Stimulated activated CD8-positive, alpha-beta memory T cell treated with anti-CD3 and anti-CD28 coated beads, Interleukin-12 subunit alpha, Interleukin-12 subunit beta, amount 100 ng/mL, for 4 hours (primary cell): ENCODE results near the gene CD164.
"Not testable (repeated sequence)": the region's sequence is repeated elsewhere in the genome, so short reads cannot be mapped to it uniquely, and the experiment has no call there.

Source experiments
- DNase-seq: peaks from one replicate; pipeline ENCODE4 v3.0.0-alpha.2; 2020; ENCODE audit warnings: low read depth

CD164 gene

DNA sequence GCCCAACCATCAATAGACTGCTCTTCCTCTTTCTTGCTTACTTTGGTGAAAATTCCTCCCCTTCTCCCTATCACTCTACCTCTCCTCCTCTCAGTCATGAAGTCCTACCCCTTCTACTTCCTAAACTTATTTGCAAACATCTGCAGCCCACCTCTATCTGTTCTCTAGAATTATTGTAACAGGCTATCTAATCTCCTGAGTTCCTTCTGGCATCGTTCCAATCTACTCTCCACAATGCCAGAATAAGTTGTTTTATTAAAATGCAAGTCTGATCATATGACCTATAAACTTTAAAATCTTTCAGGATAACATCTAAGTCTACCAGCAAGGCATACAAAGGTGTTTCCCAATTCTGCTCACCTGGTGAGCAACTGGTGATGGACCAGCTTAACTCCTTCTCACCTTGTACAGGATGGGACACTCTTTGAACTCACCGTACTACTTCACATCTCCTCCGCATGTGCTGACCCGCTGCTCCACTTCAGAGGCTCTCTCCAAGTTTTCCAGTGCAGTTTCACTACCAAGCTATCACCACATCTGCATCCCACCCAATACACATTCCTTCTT is 7.9 kb downstream of the CD164 start:
- no peak for DNase-seq

DNA sequence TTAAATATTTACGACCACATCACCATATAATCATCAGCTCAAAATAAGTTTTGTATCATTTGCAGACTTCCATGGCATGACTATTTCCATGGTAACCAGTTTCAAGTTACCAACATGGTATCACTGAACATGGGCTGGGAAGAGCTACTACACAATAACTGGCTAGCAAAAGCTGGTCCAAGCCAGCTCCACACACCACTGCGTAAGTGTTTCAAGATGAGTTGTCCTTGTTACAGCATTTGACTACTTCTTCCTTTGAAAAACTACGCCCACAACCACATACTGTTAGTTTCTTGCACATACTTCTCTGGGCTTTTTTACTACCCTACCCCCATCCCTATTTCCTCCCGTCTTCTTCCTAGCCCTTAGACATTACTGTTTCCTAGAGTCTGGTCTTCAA is 8.5 kb downstream of the CD164 start:
- DNase-seq, result no peak

DNA sequence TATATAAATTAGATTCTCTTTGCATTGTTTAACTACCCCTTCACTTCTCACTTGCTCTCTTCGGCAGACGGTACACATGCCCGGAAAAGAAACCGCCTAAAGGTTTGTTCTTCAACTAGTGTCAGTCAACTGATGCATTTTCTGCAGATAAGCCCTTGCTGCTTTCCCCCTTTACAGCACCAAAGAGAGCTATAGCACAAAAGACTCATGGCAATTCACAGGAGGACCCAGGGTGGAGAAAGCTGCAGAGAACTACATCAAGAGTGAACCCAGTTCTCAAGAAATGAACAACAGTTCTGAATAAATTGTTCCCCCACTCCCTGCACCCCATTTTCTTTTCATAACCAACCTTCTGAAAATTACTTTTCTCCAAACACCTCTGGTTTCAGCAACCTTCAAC is 8.9 kb downstream of the CD164 start:
- no peak for DNase-seq

DNA sequence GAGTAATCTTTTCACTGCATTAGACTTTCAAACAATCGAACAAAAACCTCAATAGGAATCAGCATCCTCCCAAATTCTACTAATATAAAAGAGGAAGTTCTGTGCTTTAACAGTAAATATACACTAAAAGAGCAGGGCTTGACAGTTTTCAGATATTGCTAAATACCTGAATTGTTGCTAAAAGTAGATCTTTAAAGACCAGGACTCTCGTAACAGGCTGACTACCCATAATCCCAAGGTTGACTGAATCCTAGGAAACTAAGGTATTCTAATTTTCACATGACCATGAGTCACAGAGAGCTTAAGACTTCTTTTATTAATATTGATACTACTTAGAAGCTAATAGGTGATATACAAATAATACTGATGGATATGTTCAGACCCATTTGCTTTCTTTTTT is 10.1 kb downstream of the CD164 start:
- no peak for DNase-seq

DNA sequence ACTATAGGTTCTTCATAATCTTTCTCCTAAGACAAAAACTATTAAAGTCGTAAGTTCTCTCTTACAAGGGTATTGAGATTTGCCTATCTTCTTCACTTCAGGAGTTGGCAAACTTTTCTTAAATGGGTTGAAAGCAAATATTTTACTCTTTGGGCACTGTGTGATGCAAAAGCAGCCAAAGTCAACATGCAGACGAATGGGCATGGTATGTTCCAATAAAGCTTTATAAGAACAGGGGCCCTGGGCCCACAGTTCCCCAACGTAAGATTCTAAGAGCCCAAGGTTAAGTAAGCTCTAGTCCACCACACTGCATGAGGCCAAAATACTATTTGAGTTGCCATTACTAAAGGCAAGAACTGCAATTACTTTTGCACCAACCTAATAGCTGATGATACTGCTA is 11.5 kb downstream of the CD164 start:
- DNase-seq, result no peak

DNA sequence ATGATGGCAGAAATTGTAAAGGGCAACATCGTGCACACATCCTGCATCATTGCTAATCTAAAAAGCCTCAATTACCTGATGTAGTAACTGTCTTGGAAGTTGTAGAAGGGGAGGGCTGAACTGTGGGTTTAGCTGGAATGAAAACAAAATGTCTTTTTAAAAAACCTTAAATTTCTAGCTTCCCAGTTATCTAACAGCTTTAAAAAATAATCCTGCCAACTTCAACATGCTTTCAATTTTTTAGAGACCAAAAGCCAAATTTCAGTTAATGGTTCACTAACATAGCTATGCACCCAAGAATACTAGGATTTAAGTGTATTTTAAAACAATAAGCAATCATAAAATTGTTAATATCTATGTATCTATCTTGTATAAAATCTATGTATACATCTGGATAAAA is 11.9 kb downstream of the CD164 start:
- no peak for DNase-seq

DNA sequence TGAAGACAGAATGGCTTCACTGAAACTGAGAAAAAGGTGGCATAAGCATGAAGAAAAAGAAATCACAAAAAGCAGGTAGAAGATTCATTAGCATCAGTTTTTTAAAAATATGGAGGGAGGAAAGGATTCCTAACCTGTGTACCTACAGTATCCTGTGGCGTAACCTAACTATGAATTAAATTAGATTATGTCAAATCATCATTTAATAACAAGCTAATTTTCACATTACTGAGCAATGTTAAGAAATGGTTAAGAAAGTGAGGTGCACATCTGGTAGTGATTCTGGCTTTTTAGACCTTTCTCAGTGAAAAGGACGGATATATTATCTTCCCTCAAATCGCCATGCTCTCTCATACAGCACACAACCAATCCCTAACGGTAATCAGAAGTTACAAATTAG is 12.5 kb downstream of the CD164 start:
- DNase-seq, result no peak

DNA sequence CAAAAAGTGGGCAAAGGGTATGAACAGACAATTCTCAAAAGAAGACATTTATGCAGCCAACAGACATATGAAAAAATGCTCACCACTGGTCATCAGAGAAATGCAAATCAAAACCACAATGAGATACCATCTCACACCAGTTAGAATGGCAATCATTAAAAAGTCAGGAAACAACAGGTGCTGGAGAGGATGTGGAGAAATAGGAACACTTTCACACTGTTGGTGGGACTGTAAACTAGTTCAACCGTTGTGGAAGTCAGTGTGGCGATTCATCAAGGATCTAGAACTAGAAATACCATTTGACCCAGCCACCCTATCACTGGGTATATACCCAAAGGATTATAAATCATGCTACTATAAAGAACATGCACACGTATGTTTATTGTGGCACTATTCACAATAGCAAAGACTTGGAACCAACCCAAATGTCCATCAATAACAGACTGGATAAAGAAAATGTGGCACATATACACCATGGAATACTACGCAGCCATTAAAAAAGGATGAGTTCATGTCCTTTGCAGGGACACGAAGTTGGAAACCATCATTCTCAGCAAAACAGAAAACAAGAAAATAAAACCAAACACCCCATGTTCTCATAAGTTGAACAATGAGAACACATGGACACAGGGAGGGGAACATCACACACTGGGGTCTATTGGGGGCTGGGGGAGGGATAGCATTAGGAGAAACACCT is 17.7 kb downstream of the CD164 start:
- not testable (repeated sequence) for DNase-seq

DNA sequence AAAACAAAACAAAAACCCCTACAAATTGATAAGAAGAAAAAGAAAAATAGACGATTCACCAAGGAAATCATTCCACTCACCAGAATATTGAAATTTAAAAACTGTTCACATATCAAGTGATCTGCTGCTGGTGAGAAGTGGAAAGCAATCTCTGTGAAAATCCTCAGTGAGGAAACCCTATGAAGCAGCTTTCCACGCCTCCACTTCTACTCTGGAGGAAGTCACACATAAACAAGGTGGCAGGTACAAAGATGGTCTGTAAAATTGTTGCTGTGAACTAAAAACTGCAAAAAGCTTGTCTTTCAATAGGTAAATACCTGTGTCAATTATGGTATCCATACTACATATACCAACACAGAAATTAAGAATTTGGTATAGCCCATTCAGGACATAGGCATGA is 18.5 kb downstream of the CD164 start:
- DNase-seq, result no peak

DNA sequence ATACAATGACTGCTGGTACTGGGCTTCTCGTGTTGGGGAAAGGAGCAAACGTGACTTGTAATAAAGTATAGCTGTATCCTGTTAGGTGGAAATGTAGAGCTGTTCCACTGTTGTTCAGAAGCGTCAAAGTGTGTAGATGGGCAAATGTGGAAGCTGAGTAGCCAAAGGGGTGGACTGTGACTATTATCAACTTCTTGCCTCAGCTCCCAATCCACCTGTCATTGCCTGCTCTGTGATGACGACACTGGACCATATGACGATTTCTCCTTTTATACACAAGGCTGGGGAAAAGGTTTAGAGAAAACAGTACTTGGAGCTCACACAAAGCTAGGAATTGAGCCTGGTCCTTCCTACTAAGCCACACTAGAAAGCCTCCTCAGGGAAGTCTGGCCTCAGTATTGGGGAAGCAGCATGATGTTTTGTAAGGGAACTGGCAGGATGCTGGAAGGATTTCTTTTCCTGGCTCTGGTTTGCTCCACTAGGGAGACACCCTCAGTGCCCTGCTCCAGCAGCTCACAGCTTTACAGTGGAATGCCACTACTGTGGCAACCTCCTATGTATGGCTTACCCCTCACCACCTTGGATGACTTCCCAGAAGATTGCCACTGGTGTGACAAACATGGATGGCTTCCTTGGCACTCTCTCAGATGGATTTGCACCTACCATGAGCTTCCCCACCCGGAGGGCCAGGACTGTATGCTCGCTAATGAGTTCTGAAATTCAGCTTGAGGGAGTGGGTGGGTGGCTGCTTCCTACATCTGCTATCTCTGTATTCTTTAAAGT is 20.0 kb downstream of the CD164 start:
- no peak for DNase-seq

DNA sequence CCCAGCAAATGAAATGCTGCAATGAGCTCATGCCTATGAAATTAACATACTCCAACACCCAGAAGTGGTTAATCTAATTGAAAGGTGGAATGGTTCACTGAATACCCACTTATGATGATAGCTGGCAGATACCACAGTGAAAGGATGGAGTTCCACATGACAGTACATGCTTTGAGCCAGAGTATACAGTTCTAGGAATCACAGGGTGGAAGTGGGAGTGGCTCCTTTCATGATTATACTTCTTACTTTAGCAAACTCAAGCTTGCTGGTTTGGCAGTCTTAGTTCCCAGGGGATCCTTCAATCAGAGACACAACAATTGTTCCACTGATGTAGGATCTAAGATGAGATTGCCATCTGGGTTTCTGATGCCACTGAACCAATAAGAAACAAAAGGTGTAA is 21.5 kb downstream of the CD164 start:
- DNase-seq, result no peak

DNA sequence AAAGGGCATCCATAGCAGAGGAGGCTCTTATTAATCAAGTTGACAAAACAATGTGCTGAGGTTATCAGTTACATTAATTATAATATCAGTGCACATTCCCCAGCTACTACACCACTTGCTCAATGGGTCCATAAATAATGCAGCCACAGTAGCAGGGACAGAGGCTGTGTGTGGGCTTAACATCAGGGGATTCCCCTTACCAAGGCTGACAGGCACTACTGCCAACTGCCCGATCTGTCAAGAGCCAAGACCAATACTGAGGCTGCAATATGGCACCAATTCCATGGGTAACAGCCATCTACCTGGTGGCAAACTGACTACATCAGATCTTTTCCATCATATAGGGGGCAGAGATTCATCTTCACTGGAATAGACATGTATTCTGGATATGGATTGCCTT is 22.0 kb downstream of the CD164 start:
- no peak for DNase-seq

DNA sequence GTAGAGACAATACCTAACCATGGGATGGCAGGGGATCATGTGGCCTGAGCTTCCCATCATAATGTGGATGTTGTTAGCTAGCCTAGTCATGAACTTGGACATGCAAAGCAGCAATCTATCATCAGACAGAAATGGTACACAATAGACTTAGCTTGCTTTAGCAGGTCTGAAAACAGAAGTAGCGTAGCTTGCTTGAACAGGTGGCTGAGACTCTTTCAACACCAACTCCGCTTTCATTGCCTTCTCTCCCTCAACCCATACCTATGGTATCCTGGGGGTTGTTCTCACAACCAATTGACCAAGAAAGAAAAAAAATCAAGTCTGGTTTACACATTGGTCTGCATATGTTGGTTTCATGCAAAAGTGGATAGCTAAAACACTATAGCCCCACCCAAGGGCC is 23.0 kb downstream of the CD164 start:
- DNase-seq, result no peak

DNA sequence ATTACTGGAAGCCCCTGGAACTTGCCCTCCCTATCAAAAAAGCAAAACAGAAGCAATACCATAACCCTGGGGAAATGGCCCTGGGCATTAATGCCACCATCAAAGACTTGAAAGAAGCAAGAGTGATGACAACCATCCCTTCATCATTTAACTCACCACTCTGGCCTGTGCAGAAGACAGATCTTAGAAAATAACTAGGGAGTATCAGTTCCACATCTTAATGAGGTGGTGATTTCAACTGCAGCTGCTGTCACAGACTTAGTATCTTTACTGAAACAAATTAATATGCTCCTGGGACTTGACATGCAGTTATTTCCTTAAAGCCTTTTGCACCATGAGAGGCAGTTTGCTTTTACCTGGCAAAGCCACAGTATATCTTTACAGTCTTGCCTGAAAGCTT is 24.1 kb downstream of the CD164 start:
- DNase-seq, result no peak

DNA sequence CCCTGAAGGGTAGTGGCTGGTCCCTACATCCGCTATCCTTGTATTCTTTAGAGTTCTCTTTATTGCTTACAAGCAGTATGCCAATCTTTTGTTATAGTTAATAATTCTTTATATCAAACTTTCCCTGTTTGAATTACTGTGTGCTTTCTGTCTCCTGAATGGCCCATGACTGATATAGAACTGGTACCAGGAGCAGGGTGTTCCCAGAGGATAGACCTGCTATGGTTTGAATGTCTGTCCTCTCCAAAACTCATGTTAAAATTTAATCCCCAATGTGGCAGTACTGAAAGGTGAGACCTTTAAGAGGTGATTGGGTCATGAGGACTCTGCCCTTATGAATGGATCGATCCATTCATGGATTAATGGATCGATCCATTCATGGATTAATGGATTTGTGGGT is 26.0 kb downstream of the CD164 start:
- no peak for DNase-seq

DNA sequence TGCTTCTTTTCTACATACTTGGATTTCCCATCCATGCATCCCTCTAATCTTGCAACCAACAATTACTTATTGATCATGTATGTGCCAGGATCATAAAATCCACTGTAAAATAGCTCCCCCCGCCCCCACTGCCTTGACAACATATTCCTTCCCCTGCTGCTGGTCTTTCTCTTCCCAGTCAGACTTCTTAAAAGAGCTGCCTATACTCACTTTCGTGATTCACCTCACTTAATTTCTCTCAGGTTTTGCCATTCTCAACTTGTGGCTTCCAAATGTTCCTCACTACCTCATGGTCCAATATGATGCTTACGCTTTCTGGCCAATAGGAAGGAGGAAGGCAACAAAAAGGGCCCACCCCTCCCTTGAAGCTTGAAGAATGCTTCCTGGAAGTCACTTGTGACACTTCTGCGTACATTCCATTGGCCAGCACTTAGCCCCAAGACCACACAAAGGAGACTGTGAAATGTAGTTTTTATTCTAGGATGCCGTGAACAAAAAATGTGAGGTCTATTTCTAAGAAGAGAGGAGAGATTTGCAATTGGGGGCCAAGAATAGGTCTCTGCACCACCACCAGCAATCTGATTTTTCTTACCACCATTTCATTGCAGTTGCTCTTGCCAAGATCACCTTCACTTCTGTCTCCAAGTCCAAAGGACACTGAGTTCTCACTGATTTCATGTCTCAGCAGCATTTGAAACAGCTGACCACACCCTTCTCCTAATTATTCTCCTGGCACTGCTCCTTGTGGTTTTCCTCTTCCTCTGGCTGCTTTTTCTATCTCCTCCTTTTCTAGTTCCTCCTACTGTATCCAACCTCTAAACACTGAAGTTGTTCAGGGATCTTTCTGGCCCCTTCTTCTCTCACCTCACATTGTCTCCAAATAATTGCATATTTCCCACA is 30.8 kb downstream of the CD164 start:
- no peak for DNase-seq

DNA sequence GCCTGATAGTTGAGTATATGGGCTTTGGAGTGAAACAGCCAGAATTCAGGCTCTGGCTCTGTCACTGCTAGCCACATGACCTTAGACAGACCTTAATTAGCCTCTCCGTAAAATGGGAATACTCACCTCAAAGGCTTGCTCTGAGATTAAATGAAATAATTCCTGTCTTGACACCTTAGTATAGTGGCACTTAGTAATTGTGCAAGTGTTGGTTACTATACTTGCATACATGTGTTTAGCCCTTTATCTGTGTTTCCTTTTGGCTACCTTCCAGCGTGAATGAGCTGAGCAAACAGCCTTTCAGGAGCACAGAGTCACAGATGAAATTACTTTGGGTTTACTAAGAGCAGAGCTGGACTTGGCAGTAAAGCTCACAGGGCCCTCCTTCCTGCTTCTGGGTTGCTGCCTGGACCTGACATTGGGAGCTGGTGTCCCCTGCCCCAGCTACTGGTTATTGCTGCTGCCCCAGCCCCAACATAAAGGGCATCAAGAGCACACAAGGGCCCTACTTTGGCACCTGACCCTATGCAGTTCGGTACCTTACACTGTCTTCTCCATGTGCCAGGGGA is 32.8 kb downstream of the CD164 start:
- DNase-seq, result no peak

DNA sequence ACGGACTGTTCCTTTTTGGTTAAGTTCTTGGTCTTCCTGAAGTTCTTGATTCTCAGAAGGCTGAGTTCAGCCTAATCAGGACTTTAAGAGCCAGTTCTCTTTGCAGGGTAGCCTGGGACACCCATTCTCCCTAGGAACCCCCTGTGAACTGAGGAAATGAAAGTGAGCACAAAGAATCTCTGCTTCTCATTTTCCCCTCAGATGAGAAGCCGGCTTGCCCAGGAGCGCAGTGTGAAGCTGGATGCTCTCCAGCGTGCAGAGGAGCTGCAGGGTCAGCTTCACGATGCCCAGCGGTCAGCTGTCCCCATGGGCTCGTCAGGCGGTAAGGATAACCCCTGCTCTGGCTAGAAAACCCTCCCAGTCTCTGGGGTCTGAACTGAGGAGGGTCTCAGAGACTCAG is 34.0 kb downstream of the CD164 start:
- DNase-seq, result no peak

DNA sequence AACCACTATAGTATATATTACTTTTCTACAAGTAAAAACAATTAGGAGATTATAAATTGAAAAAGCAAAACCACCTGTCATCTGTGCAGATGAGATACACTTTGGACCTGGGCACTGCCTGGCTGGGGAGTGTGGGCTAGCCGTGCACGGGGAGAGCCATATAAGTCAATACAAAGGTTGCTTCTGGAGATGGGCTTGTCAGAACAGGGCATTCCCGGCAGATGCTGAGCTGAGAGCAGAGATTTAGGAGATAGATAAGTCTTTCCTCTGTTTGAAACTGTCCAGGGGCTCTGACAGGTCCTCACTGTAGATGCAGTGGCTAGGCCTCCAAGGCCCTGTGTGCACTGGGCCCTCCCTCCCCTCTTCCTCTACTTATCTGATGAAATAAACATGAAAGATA is 34.5 kb downstream of the CD164 start:
- no peak for DNase-seq

DNA sequence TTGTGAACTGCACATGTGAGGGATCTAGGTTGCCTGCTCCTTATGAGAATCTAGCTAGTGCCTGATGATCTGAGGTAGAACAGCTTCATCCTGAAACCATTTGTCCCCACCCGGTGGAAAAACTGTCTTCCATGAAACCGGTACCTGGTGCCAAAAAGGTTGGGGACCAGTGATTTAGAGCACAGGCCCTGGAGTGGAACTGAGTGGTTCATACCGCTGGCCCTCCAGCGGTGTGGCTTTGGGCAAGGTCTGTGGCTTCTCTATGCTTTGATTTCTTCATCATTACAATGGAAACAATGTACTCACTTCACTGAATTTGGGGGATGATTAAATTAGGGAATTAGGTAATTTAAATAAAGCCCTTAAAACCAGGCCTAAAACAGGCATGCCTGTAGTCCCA is 36.3 kb downstream of the CD164 start:
- DNase-seq, result no peak

DNA sequence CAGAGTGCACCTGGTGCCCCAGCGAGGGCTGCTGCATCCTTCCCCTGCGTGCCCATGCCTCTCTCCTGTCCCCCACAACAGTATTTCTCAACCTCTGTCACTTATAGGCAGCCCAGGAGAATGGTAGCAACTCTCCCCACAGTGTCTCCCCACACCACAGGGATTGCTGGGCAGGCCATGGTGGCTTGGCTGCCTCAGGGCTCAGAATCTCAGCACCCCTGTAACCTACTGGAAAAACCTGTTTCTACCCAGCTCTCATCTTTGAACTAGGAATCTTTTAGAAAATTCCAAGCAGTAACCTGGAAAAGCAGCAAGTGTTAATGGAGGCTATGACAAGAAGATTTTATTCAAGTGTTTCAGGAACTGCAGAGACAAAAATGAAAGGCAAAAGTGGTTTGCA is 38.0 kb downstream of the CD164 start:
- DNase-seq, result no peak

DNA sequence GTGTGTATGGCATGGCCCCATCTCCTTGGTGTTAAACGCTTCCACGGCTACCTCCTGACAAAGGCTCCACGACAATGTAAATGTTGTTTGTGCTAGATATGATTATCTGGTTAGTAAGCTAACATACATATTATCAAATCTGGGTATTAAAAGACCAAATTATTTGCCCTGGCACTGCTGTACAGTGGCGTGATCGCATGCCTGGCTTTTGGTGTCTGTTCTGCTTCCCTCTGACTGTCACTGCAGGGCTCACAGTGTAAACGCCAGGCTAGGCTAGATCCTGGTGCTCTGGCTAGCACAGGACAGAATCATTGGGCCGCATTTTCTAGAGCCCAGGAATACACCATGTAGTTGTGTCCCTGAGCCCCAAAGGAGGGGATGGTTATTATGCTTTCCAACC is 38.7 kb downstream of the CD164 start:
- no peak for DNase-seq
